Loucy (cell line): ENCODE data around the gene CHRNA1.

Source experiments
- H2AFZ ChIP-seq: fragments of 200-600 bp; sonication (generic); 2 replicates; pipeline ENCODE4 v1.6.0; 2016; ENCODE audit warnings: antibody characterized with exemption, mild to moderate bottlenecking, low read length, moderate library complexity
- H3F3A ChIP-seq: fragments of 200-600 bp; 2 replicates; pipeline ENCODE4 v1.6.0; 2016; ENCODE audit warnings: antibody characterized with exemption, low read depth, mild to moderate bottlenecking
- H3K27me3 ChIP-seq: fragments of 200-600 bp; sonication (generic); 2 replicates; pipeline ENCODE4 v1.6.1; 2014; ENCODE audit warnings: low read length, mild to moderate bottlenecking; ENCODE audit not compliant: insufficient read depth, poor library complexity, severe bottlenecking
- H3K36me3 ChIP-seq: fragments of 200-600 bp; sonication (generic); 2 replicates; pipeline ENCODE4 v1.6.1; 2016; ENCODE audit warnings: low read length; ENCODE audit not compliant: insufficient read depth
- H3K4me1 ChIP-seq: fragments of 200-600 bp; sonication (generic); 2 replicates; pipeline ENCODE4 v1.5.1; 2014; ENCODE audit warnings: low read length, mild to moderate bottlenecking; ENCODE audit not compliant: insufficient read depth, poor library complexity, severe bottlenecking
- H3K4me2 ChIP-seq: fragments of 200-600 bp; sonication (generic); 2 replicates; pipeline ENCODE4 v1.6.0; 2014; ENCODE audit warnings: antibody characterized with exemption, low read length, low read depth, mild to moderate bottlenecking; ENCODE audit not compliant: poor library complexity, severe bottlenecking
- H3K4me3 ChIP-seq: fragments of 200-600 bp; sonication (generic); 2 replicates; pipeline ENCODE4 v1.5.1; 2014; ENCODE audit warnings: low read length, mild to moderate bottlenecking, mixed read lengths; ENCODE audit not compliant: poor library complexity, severe bottlenecking
- H3K79me2 ChIP-seq: fragments of 200-600 bp; sonication (generic); 2 replicates; pipeline ENCODE4 v1.6.1; 2014; ENCODE audit warnings: low read length; ENCODE audit not compliant: insufficient read depth
- H3K9ac ChIP-seq: fragments of 200-600 bp; sonication (generic); 2 replicates; pipeline ENCODE4 v1.6.0; 2014; ENCODE audit warnings: mild to moderate bottlenecking, low read depth, low read length, moderate library complexity; ENCODE audit not compliant: poor library complexity, severe bottlenecking
- H3K9me2 ChIP-seq: fragments of 200-600 bp; sonication (generic); replicated peaks from 2 replicates; pipeline ENCODE4 v1.6.1; 2016; ENCODE audit warnings: low read depth, low read length, mixed read lengths
- H3K9me3 ChIP-seq: fragments of 200-600 bp; sonication (generic); 2 replicates; pipeline ENCODE4 v1.6.1; 2014; ENCODE audit warnings: mild to moderate bottlenecking, antibody characterized with exemption, low read length, low read depth; ENCODE audit not compliant: insufficient read depth
- H4K20me1 ChIP-seq: fragments of 200-600 bp; sonication (generic); 2 replicates; pipeline ENCODE4 v1.6.0; 2014; ENCODE audit warnings: antibody characterized with exemption, low read length, mild to moderate bottlenecking; ENCODE audit not compliant: insufficient read depth, poor library complexity, severe bottlenecking
- CTCF ChIP-seq: fragments of 200-600 bp; sonication (generic); conservative IDR thresholded peaks from 2 replicates; pipeline ENCODE4 v1.5.1; 2014; ENCODE audit warnings: mild to moderate bottlenecking, antibody characterized with exemption, low read length
- EZH2phosphoT487 ChIP-seq: fragments of 200-600 bp; IDR thresholded peaks from 2 replicates; pipeline ENCODE4 v1.6.1; 2018; ENCODE audit warnings: antibody characterized with exemption, mild to moderate bottlenecking, moderate library complexity, borderline replicate concordance

The CHRNA1 gene

GRCh38 chr2:174765576-174765975 is 1.3 kb upstream of the CHRNA1 start:
- no peaks in the 10 kb centered on the region for H3K36me3 ChIP-seq
- no peaks in the 10 kb centered on the region for H3K9me2 ChIP-seq
- no peaks in the 10 kb centered on the region for H3K79me2 ChIP-seq
- TF ChIP-seq EZH2phosphoT487 (no peak), CTCF (no peak)
- H3K4me1 ChIP-seq, result no peaks in the 10 kb centered on the region
- H3K9me3 ChIP-seq, result no peaks in the 10 kb centered on the region
- no peaks in the 10 kb centered on the region for H4K20me1 ChIP-seq
- 0 out of 2 replicates have a peak overlapping the region, but pooled peaks have one; percentile 13 for H2AFZ ChIP-seq
- no peak overlapping the region for H3K4me2 ChIP-seq
- H3K9ac ChIP-seq, result no peak overlapping the region
- H3K27me3 ChIP-seq, result no peaks in the 10 kb centered on the region
- no peak overlapping the region for H3K4me3 ChIP-seq
- H3F3A ChIP-seq, result no peaks in the 10 kb centered on the region

- H3K27me3 ChIP-seq, result no peaks in the 10 kb centered on the region
- no peak overlapping the region for H2AFZ ChIP-seq
- H3K4me3 ChIP-seq, result no peak overlapping the region
- no peak for TF ChIP-seq EZH2phosphoT487
- no peak for TF ChIP-seq CTCF
- no peaks in the 10 kb centered on the region for H3F3A ChIP-seq
- no peaks in the 10 kb centered on the region for H3K79me2 ChIP-seq
- H3K9me2 ChIP-seq, result no peaks in the 10 kb centered on the region
- H3K9me3 ChIP-seq, result no peaks in the 10 kb centered on the region
- H3K9ac ChIP-seq, result no peak overlapping the region
- H3K4me1 ChIP-seq, result no peaks in the 10 kb centered on the region
- no peaks in the 10 kb centered on the region for H3K36me3 ChIP-seq
- H4K20me1 ChIP-seq, result no peaks in the 10 kb centered on the region
- no peak overlapping the region for H3K4me2 ChIP-seq
Measured at GRCh38 chr2:174763780-174764179, 492 bp downstream of the CHRNA1 start.

GRCh38 chr2:174762464-174762863 is 1.8 kb downstream of the CHRNA1 start:
- H3K4me2 ChIP-seq, result no peak overlapping the region
- no peaks in the 10 kb centered on the region for H3K4me1 ChIP-seq
- TF ChIP-seq CTCF, result no peak
- TF ChIP-seq EZH2phosphoT487, result no peak
- H3K9ac ChIP-seq, result no peak overlapping the region
- H3K79me2 ChIP-seq, result no peaks in the 10 kb centered on the region
- no peaks in the 10 kb centered on the region for H3K27me3 ChIP-seq
- no peaks in the 10 kb centered on the region for H3K9me2 ChIP-seq
- no peaks in the 10 kb centered on the region for H3K9me3 ChIP-seq
- no peaks in the 10 kb centered on the region for H4K20me1 ChIP-seq
- H2AFZ ChIP-seq, result no peak overlapping the region
- H3F3A ChIP-seq, result no peaks in the 10 kb centered on the region
- H3K36me3 ChIP-seq, result no peaks in the 10 kb centered on the region
- no peak overlapping the region for H3K4me3 ChIP-seq
